LNCaP clone FGC (cell line): Measurements from ENCODE around the gene NSUN4.

Experiments
- DNase-seq: peaks from one replicate; pipeline ENCODE4 v3.0.0-alpha.2; 2011; ENCODE audit warnings: low read depth
- H3K4me3 ChIP-seq: 2 replicates; pipeline ENCODE4 v1.5.1; 2011; ENCODE audit warnings: mild to moderate bottlenecking, low read depth, low read length, control low read depth
- CTCF ChIP-seq: IDR thresholded peaks from 2 replicates; pipeline ENCODE4 v1.5.1; 2012; ENCODE audit warnings: mild to moderate bottlenecking; ENCODE audit not compliant: control insufficient read depth, insufficient read depth; ENCODE audit errors: extremely low read depth

The NSUN4 gene

GRCh38 chr1:46410156-46411009, 69.8 kb downstream of the NSUN4 start:
- no peak for DNase-seq
- no peak overlapping the region for H3K4me3 ChIP-seq
- TF ChIP-seq CTCF = no peak

- H3K4me3 ChIP-seq = no peak overlapping the region
- TF ChIP-seq CTCF = no peak
- no peak for DNase-seq
These were observed 70.4 kb downstream of the NSUN4 start for GRCh38 chr1:46411010-46411405.
